CMK (cell line): Measurements from ENCODE around the gene CNTNAP1.

Experiments
- DNase-seq: peaks from one replicate; pipeline ENCODE4 v3.0.0-alpha.2; 2010; ENCODE audit warnings: low read depth

CNTNAP1 gene

DNA sequence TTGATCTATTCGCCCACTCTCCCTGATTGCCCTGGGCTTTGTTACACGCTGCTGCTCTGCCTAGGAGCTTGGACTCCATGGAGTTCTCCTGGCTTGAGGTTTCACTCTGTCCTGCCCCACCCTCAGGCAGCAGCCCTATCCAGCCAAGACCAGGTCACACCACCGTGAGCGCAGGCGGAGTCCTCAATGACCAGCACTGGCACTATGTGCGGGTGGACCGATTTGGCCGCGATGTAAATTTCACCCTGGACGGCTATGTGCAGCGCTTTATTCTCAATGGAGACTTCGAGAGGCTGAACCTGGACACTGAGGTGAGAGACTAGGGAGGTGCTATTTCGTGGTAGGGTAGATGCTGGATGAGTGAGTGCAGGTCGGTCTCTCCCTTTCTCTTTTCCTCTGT lies 3.5 kb downstream of the CNTNAP1 start:
- no peak for DNase-seq

DNA sequence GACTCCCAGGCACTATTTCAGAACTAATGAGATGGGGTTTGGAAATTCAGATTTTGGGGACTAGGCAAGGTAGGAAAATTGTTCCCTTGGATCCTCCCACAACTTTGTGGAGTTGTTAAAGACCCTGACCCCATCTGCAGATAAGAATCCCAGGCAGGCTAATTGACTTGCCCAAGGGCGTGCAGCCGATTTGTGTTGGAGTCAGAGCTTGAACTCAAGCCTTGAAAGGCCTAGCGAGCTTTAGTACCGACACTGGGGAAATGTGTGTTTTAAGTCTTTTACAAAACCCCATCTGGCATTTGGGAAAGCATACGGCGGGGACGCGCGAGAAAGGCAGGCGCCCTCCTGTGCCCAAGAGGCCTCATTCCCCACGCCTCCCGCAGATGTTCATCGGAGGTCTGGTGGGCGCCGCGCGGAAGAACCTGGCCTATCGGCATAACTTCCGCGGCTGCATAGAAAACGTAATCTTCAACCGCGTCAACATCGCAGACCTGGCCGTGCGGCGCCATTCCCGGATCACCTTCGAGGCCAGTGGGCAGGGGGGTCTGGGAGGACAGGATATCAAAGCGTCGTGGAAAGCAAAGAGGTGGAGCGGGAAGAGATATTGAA lies 4.3 kb downstream of the CNTNAP1 start:
- DNase-seq, result no peak

GRCh38 chr17:42687707-42688320 lies 5.5 kb downstream of the CNTNAP1 start:
- DNase-seq, result no peak

GRCh38 chr17:42690596-42690995 lies 8.3 kb downstream of the CNTNAP1 start:
- DNase-seq, result no peak

DNA sequence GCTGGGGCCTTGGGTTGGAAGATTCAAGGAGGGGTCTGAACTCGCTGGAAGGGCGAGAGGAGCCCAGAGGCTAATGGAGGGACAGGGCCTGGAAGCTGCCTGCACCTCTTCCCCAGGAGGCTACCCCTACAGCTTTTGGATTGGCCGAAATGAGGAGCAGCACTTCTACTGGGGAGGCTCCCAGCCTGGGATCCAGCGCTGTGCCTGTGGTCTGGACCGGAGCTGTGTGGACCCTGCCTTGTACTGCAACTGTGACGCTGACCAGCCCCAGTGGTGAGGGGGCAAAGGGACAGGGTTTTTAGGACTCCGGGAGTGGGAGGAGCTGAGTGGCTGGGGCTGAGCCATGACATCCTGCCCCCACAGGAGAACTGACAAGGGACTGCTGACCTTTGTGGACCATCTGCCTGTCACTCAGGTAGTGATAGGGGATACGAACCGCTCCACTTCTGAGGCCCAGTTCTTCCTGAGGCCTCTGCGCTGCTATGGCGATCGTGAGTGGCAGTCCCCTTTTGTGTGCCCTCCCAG lies 8.8 kb downstream of the CNTNAP1 start:
- no peak for DNase-seq

DNA sequence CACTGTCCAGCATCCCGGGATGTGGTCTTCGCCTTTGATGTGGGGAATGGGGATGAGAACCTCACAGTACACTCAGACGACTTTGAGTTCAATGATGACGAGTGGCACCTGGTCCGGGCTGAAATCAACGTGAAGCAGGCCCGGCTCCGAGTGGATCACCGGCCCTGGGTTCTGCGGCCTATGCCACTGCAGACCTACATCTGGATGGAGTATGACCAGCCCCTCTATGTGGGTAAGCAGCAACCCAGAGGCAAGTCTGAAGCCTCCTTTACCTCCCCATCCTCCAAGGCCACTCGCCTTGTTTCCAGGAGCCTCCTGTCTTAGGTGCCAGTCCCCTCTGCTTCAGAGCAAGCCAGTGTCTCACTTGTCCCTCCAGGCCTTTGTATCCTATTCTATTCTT lies 10.2 kb downstream of the CNTNAP1 start:
- no peak for DNase-seq

DNA sequence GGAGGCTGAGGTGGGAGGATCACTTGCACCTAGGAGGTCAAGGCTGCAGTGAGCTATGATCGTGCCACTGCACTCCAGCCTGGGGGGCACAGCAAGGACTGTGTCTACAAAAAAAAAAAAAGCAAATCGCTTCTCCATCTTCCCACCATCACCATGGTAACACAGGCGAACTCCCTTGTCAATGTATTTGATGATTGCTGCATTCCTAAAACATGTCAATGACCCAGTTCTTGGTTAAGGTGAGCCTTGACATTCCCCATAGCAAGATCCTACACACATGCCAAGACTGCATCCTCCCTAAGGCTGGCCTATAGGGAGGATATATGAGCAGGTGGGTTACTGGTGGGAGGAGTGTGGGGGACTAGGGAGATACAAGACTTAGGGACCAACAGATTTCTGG lies 12.2 kb downstream of the CNTNAP1 start:
- no peak for DNase-seq

DNA sequence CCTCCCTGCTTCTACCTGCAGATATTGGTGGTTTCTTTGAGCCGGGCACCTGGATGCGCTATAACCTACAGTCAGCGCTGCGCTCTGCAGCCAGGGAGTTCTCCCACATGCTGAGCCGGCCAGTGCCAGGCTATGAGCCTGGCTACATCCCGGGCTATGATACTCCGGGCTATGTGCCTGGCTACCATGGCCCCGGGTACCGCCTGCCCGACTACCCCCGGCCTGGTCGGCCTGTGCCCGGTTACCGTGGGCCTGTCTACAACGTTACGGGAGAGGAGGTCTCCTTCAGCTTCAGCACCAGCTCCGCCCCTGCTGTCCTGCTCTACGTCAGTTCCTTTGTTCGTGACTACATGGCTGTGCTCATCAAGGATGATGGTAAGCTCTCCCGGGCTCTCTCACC lies 13.2 kb downstream of the CNTNAP1 start:
- DNase-seq, result no peak

- DNase-seq, result no peak
Observed at GRCh38 chr17:42697108-42697811, 14.9 kb downstream of the CNTNAP1 start.

DNA sequence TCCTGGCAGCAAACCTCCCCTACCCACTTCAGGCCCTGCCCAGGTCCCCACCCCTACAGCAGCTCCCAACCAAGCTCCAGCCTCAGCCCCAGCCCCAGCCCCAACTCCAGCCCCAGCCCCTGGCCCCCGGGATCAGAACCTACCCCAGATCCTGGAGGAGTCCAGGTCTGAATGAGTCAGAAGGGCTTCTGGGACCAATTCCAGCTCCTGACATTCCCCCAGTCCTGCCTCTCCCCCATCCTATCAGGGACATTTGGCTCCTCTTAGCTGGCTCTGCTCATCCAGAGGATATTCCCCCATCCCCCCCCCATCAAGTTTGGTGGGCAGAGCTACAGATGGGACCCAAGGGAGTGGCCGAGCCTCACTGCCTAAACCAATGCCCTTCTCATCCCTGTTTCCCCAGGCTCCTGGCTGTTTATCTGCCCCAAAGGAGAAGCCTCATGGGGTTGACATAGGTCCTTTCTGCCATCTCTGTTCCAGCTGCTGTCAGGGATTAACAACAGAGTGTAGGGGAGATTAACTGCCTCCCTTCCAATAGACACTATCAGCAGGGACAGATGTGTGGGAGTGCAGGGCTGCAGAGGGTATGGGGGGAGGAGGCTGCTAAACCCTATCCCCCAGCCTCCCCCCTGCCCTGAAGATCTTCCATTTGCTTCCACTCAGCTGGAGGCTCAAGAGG lies 16.5 kb downstream of the CNTNAP1 start:
- peak; percentile 59 for DNase-seq

GRCh38 chr17:42699415-42699740 lies 17.0 kb downstream of the CNTNAP1 start:
- DNase-seq, result no peak

DNA sequence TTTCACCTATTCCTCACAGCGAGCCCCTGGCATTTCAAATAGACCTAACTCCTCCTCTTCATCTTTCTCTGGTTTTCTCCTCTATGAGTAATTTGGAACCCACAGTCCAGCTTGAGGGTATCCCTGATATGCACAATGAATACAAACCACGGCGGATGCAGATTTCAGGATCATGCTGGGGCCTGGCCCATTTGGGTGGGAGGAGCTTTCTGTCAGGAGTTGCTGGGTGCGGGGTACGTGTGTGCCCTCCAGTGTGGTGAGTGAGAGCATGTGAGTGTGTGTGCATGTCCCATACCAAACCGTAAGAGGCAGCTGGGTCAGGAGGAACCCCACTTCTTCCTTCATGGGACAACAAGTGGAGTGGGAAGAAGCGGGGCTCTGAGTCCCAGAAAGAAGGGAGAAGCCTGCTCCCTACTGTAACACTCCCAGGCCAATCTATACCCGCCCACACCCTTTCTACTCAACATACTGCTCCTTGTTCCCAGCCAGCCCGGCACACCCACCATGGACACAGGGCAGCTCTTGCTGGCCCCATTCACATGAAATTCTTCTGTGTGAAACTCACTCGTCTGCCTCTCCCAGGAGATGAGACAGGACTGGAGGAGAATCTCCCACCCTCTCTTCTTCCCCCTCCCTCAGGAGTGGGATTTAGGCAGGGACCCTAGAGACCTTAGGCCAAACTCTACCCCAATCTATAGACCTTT lies 18.4 kb downstream of the CNTNAP1 start:
- DNase-seq, result no peak

- DNase-seq, result no peak
Observed at GRCh38 chr17:42702446-42702845, 20.1 kb downstream of the CNTNAP1 start.

GRCh38 chr17:42704490-42704836 lies 22.1 kb downstream of the CNTNAP1 start:
- no peak for DNase-seq

DNA sequence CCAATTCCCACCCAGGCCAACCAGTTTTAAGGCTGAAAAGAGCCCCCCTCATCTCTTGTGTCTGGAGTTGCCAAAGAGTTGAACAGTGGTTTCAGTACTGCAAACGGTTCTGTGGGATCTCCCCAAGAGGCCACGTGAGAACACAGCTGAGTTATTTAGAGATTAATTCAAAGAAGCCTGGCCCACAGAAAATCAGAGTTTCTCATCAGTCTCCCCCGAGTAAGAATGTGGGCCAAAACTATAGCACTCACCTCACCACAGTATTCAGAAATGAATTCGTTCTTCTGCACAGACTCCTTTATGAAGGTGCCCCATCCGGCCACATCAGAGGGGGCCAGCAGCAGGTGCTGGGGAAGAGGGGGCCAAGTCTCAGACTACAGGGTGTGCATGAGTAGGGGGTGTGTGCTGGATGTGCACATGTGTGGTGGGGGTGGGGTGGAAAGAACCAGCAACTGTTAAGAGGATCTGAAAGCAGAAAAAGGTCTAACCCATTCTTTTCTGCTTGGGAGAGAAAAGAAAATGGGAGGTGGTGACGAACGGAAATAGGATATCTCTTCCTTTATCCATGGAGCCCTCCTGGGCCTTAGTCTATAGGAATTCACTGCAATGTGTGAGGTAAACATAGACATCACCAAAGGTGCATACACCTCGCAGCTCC lies 22.6 kb downstream of the CNTNAP1 start:
- no peak for DNase-seq

DNA sequence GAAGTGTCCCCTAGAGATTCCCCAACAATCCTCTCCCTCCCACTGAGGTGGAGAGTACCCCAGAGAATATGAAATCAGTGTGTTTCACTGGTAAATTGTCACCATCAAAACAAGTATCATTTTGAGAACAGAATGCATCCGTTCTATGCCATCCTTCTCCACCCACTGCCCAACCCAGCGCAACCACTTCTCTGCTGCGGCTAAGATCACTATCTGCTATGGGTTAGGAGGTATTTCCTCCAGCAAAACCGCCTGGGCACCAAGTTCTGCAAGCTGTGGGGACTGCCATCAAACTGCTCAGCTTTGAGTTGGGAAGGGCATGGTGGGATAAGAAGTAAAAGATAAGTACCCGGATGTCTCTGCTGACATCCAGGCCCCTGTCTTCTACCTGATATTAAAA lies 24.4 kb downstream of the CNTNAP1 start:
- peak; percentile 54 for DNase-seq

DNA sequence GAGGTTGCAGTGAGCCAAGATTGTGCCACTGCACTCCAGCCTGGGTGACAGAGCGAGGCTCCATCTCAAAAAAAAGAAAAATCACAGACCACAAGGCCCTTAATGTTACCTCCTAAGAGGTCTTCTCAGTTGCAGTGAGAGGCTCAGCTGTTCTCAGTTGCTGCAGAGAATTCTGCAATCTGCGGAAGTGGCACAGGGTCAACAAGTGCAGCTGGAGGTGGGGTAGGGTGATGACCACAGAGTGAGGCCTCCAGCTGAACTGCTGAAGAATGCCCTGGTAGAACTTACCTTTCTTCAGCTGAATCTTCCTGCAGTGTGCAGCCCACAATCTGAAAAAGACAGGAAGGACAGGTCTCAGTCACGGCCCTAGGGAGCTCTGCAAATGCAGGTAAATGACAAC lies 26.3 kb downstream of the CNTNAP1 start:
- no peak for DNase-seq

- no peak for DNase-seq
Observed at GRCh38 chr17:42709561-42709960, 27.2 kb downstream of the CNTNAP1 start.

- peak; percentile 31 for DNase-seq
Observed at GRCh38 chr17:42720996-42721583, 38.8 kb downstream of the CNTNAP1 start.

DNA sequence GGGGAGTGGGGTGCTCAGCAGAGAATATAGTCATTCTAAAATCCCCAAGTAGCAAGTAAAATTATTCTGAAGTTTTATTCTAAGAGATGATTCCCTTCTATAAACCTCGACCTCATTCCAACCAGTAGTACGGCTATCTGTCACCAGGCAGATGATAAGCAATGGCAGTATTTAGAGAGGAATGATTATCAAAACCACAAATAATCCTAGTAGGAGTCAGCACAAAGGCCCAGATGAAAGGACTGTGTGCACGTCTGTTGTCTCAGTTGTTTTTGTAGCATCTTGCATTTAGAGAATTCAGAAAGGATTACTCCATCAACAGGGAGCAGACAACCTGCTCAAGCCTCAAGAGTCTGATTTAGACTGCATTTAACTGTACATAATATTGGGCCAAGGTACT lies 41.3 kb downstream of the CNTNAP1 start:
- no peak for DNase-seq

DNA sequence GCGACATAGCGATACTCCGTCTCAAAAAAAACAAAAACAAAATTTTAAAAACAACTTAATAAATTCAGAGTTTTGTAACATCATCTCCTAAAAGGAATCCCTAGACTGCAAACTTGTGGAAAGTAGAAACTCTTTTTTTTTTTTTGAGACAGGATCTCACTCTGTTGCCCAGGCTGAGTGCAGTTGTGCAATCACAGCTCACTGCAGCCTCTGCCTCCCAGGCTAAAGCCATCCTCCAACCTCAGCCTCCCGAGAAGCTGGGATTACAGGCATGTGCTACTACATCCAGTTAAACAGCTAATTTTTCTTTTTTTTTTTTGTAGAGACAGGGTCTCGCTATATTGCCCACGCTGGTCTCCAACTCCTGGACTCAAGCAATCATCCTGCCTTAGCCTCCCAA lies 42.8 kb downstream of the CNTNAP1 start:
- DNase-seq, result no peak

DNA sequence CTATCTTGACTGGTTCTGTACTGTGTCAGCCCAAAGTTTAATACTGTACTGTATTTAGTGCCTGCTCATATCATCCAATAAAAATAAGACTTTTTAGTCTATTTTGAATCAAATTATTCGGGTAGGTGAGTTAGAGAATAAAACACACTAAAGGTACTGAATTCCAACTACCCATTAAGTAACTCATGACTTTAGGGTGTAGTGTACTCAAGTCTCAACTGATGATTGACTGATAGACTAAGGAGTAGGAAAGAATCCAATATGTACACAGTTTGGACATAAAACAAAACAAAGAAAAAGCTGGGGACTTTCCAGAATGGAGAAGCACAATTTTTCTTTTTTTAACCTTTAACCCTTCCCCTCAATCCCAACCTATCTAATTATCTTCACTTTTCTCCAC lies 58.4 kb downstream of the CNTNAP1 start:
- no peak for DNase-seq
